ENCODE data around the gene ZBTB20.

DNA sequence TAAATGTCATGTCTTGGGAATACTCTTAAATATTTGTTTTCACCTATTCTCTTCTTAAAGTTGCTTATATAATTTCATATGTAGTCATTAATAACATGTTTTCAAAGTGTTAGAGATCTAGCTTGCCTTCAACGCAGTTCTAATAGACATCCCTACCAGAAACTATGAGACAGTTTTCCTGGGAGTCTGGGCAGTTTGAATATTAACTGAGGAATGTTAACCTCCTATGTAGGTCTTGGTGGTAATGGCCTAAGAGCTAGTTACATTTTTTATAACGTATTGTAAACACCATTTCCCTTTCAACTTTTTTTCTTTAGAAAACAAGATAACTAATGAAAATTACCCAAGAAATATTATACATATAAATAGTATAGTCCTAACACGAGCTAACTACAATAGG, 525.1 kb downstream of the ZBTB20 start:
- TF ChIP-seq, protein P1, sequence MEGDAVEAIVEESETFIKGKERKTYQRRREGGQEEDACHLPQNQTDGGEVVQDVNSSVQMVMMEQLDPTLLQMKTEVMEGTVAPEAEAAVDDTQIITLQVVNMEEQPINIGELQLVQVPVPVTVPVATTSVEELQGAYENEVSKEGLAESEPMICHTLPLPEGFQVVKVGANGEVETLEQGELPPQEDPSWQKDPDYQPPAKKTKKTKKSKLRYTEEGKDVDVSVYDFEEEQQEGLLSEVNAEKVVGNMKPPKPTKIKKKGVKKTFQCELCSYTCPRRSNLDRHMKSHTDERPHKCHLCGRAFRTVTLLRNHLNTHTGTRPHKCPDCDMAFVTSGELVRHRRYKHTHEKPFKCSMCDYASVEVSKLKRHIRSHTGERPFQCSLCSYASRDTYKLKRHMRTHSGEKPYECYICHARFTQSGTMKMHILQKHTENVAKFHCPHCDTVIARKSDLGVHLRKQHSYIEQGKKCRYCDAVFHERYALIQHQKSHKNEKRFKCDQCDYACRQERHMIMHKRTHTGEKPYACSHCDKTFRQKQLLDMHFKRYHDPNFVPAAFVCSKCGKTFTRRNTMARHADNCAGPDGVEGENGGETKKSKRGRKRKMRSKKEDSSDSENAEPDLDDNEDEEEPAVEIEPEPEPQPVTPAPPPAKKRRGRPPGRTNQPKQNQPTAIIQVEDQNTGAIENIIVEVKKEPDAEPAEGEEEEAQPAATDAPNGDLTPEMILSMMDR (IDR thresholded peaks at IDR 0.05; ENCODE audit: low read depth, low read length, poor library complexity, severe bottlenecking), result no peak
- TF ChIP-seq EZH2phosphoT487 (IDR thresholded peaks at IDR 0.05; ENCODE audit: borderline replicate concordance, low read length), result no peak
